Astrocyte (in vitro differentiated cells and primary cell): ENCODE measurements around the gene TWNK.

ENCODE experiments used
- EZH2 ChIP-seq: IDR thresholded peaks from 2 replicates; pipeline ENCODE4 v1.6.1; 2012; ENCODE audit warnings: mild to moderate bottlenecking, low read length, inconsistent platforms; ENCODE audit not compliant: insufficient read depth
- TF ChIP-seq, protein P1 (sequence below): IDR thresholded peaks from 2 replicates; pipeline ENCODE4 v1.5.1; 2011; ENCODE audit warnings: low read depth, mild to moderate bottlenecking, inconsistent platforms, low read length, moderate library complexity; ENCODE audit not compliant: insufficient read depth

DNA sequence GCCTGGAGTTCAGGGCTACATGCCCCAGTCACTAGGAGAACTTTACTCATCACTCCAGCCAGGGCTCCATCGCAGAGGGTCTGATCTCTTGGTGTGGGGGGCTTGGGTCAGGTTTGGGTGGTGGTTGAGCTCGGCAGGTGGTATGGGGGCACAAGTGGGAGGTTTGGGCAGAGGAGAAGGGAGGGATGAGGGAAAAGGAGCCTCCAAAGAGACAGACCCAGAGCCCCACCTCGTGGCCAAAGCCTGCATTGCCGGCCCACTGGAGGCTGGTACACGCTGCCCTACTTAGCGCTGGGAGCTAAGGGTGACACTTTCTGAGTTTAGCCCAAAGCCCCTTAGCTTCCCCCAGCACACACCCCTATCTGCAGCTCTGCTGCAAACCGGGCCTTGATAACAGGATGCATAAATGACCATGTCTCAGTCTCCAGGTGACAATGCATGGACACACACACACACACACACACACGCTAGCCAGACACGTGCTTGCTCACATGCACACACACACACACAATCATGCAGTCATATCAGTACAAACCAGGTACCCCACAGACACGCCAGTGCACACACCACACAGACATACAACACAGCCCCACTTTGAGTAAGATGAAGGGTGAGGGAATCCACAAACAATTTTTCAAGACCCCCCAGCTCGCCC is 27.0 kb downstream of the TWNK start:
- TF ChIP-seq, protein P1, sequence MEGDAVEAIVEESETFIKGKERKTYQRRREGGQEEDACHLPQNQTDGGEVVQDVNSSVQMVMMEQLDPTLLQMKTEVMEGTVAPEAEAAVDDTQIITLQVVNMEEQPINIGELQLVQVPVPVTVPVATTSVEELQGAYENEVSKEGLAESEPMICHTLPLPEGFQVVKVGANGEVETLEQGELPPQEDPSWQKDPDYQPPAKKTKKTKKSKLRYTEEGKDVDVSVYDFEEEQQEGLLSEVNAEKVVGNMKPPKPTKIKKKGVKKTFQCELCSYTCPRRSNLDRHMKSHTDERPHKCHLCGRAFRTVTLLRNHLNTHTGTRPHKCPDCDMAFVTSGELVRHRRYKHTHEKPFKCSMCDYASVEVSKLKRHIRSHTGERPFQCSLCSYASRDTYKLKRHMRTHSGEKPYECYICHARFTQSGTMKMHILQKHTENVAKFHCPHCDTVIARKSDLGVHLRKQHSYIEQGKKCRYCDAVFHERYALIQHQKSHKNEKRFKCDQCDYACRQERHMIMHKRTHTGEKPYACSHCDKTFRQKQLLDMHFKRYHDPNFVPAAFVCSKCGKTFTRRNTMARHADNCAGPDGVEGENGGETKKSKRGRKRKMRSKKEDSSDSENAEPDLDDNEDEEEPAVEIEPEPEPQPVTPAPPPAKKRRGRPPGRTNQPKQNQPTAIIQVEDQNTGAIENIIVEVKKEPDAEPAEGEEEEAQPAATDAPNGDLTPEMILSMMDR, result peak; percentile 91
- no peak for TF ChIP-seq EZH2
